ENCODE measurements around the gene ZNF329.

The ZNF329 gene

GRCh38 chr19:58107778-58108545 is 42.6 kb downstream of the ZNF329 start:
- Histone ChIP-seq H3K4me3 (no peak overlapping the region), H3K36me3 (ENCODE audit: insufficient read depth, low read length) (no peaks in the 10 kb centered on the region), H3K27ac (no peak overlapping the region), H3K9ac (ENCODE audit: insufficient read length) (no peak overlapping the region), H3K9me3 (ENCODE audit: low read depth, low read length) (0 out of 2 replicates have a peak, but pooled peaks cover 6% of the 10 kb centered on the region)
- DNase-seq (ENCODE audit: low read depth, low spot score), result no peak
- no peak for TF ChIP-seq EZH2 (IDR thresholded peaks at IDR 0.05)
- no peak for TF ChIP-seq FOXP2 (optimal IDR thresholded peaks at IDR 0.05; ENCODE audit: control extremely low read depth, extremely low read length, insufficient read depth)
- no peak for TF ChIP-seq POLR2AphosphoS5 (IDR thresholded peaks at IDR 0.05; ENCODE audit: borderline replicate concordance, low read depth, low read length)

- Histone ChIP-seq H3K9me3 (ENCODE audit: low read depth, low read length) (peaks cover 6% of the 10 kb centered on the region; the same call in 1 of the 2 replicates), H3K27ac (no peak overlapping the region), H3K36me3 (ENCODE audit: insufficient read depth, low read length) (no peaks in the 10 kb centered on the region), H3K9ac (ENCODE audit: insufficient read length) (no peak overlapping the region), H3K4me3 (peak overlapping the region; percentile 83)
- no peak for TF ChIP-seq FOXP2 (optimal IDR thresholded peaks at IDR 0.05; ENCODE audit: control extremely low read depth, extremely low read length, insufficient read depth)
- DNase-seq (ENCODE audit: low read depth, low spot score), result no peak
Observed at GRCh38 chr19:58098682-58098998, 51.9 kb downstream of the ZNF329 start.

- peak; percentile 24 for DNase-seq (ENCODE audit: low read depth, low spot score)
- H3K27ac ChIP-seq, result no peak within 1 kb of the TSS
- peaks cover 6% of the 10 kb centered on the region; the same call in 1 of the 2 replicates for H3K9me3 ChIP-seq (ENCODE audit: low read depth, low read length)
- TF ChIP-seq EZH2 (IDR thresholded peaks at IDR 0.05), result no peak
- peak; percentile 29; the same call in 1 of the 2 replicates for TF ChIP-seq POLR2AphosphoS5 (IDR thresholded peaks at IDR 0.05; ENCODE audit: borderline replicate concordance, low read depth, low read length)
- TF ChIP-seq FOXP2 (optimal IDR thresholded peaks at IDR 0.05; ENCODE audit: control extremely low read depth, extremely low read length, insufficient read depth), result peak; percentile 91
- H3K4me3 ChIP-seq, result peak within 1 kb of the TSS; percentile 83
- H3K36me3 ChIP-seq (ENCODE audit: insufficient read depth, low read length), result no peaks in the 10 kb centered on the region
- peak within 1 kb of the TSS; percentile 65 for H3K9ac ChIP-seq (ENCODE audit: insufficient read length)
Observed at GRCh38 chr19:58097781-58098681, 52.6 kb downstream of the ZNF329 start, which contains the start of gene ZSCAN18. ZSCAN18 (minus strand) TSS chr19:58098231; CDS start chr19:58090267, 7,964 bp downstream.

GRCh38 chr19:58097349-58097748 is 53.2 kb downstream of the ZNF329 start:
- H3K9ac ChIP-seq (ENCODE audit: insufficient read length), result no peak overlapping the region
- H3K36me3 ChIP-seq (ENCODE audit: insufficient read depth, low read length), result no peaks in the 10 kb centered on the region
- no peak for DNase-seq (ENCODE audit: low read depth, low spot score)
- peaks cover 6% of the 10 kb centered on the region; the same call in 1 of the 2 replicates for H3K9me3 ChIP-seq (ENCODE audit: low read depth, low read length)
- TF ChIP-seq POLR2AphosphoS5 (IDR thresholded peaks at IDR 0.05; ENCODE audit: borderline replicate concordance, low read depth, low read length), result no peak
- no peak for TF ChIP-seq FOXP2 (optimal IDR thresholded peaks at IDR 0.05; ENCODE audit: control extremely low read depth, extremely low read length, insufficient read depth)
- no peak for TF ChIP-seq EZH2 (IDR thresholded peaks at IDR 0.05)
- H3K27ac ChIP-seq, result no peak overlapping the region
- H3K4me3 ChIP-seq, result peak overlapping the region; percentile 83

- DNase-seq (ENCODE audit: low read depth, low spot score), result no peak
- Histone ChIP-seq H3K9ac (ENCODE audit: insufficient read length) (no peak overlapping the region), H3K9me3 (ENCODE audit: low read depth, low read length) (peaks cover 6% of the 10 kb centered on the region; the same call in 1 of the 2 replicates), H3K27ac (no peak overlapping the region), H3K36me3 (ENCODE audit: insufficient read depth, low read length) (no peaks in the 10 kb centered on the region), H3K4me3 (no peak overlapping the region)
- no peak for TF ChIP-seq FOXP2 (optimal IDR thresholded peaks at IDR 0.05; ENCODE audit: control extremely low read depth, extremely low read length, insufficient read depth)
- no peak for TF ChIP-seq EZH2 (IDR thresholded peaks at IDR 0.05)
- TF ChIP-seq POLR2AphosphoS5 (IDR thresholded peaks at IDR 0.05; ENCODE audit: borderline replicate concordance, low read depth, low read length), result no peak
Observed at GRCh38 chr19:58096884-58097283, 53.7 kb downstream of the ZNF329 start.

- no peak overlapping the region for H3K27ac ChIP-seq
- TF ChIP-seq FOXP2 (optimal IDR thresholded peaks at IDR 0.05; ENCODE audit: control extremely low read depth, extremely low read length, insufficient read depth), result no peak
- H3K9ac ChIP-seq (ENCODE audit: insufficient read length), result no peak overlapping the region
- H3K4me3 ChIP-seq, result no peak overlapping the region
- H3K9me3 ChIP-seq (ENCODE audit: low read depth, low read length), result peaks cover 6% of the 10 kb centered on the region; the same call in 1 of the 2 replicates
- no peak for DNase-seq (ENCODE audit: low read depth, low spot score)
- H3K36me3 ChIP-seq (ENCODE audit: insufficient read depth, low read length), result no peaks in the 10 kb centered on the region
Observed at GRCh38 chr19:58095328-58095727, 55.3 kb downstream of the ZNF329 start.

- no peak overlapping the region for H3K4me3 ChIP-seq
- no peak overlapping the region for H3K27ac ChIP-seq
- DNase-seq (ENCODE audit: low read depth, low spot score), result no peak
- TF ChIP-seq POLR2AphosphoS5 (IDR thresholded peaks at IDR 0.05; ENCODE audit: borderline replicate concordance, low read depth, low read length), result no peak
- no peak for TF ChIP-seq EZH2 (IDR thresholded peaks at IDR 0.05)
- no peak for TF ChIP-seq FOXP2 (optimal IDR thresholded peaks at IDR 0.05; ENCODE audit: control extremely low read depth, extremely low read length, insufficient read depth)
- H3K36me3 ChIP-seq (ENCODE audit: insufficient read depth, low read length), result no peaks in the 10 kb centered on the region
- H3K9ac ChIP-seq (ENCODE audit: insufficient read length), result no peak overlapping the region
- H3K9me3 ChIP-seq (ENCODE audit: low read depth, low read length), result no peaks in the 10 kb centered on the region
Observed at GRCh38 chr19:58093071-58093470, 57.5 kb downstream of the ZNF329 start.

- H3K9ac ChIP-seq (ENCODE audit: insufficient read length), result no peak overlapping the region
- H3K27ac ChIP-seq, result no peak overlapping the region
- TF ChIP-seq FOXP2 (optimal IDR thresholded peaks at IDR 0.05; ENCODE audit: control extremely low read depth, extremely low read length, insufficient read depth) (no peak), EZH2 (IDR thresholded peaks at IDR 0.05) (no peak), POLR2AphosphoS5 (IDR thresholded peaks at IDR 0.05; ENCODE audit: borderline replicate concordance, low read depth, low read length) (no peak)
- DNase-seq (ENCODE audit: low read depth, low spot score), result no peak
- no peaks in the 10 kb centered on the region for H3K36me3 ChIP-seq (ENCODE audit: insufficient read depth, low read length)
- H3K4me3 ChIP-seq, result no peak overlapping the region
- no peaks in the 10 kb centered on the region for H3K9me3 ChIP-seq (ENCODE audit: low read depth, low read length)
Observed at GRCh38 chr19:58091251-58091995, 59.2 kb downstream of the ZNF329 start.
